GM18517 (cell line): Measurements from ENCODE around the gene IGSF3.

Experiments used
- ATAC-seq: cut with Tn5 transposase; IDR thresholded peaks from one replicate; pipeline ENCODE4 v1.9.1; 2021; ENCODE audit warnings: mild to moderate bottlenecking, moderate library complexity; ENCODE audit not compliant: unreplicated experiment

The IGSF3 gene

DNA sequence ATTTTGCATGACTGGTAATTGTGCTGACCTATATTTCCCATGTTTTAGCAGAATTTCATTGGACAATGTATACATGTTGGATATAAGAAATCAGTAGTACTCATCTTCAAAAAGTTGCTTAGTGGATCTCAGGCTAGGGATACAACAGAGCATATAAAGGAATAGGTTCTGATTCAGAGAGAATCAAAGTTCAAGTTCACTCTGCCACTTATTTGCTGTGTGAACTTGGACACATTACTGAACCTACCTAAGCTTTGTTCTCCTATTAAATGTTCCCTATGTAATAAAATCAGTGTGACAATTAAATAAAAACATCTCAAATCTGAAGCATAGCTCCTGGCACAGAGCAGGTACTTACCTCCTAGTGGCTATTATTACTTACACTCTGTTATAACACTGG lies 106.0 kb downstream of the IGSF3 start:
- ATAC-seq = no peak

DNA sequence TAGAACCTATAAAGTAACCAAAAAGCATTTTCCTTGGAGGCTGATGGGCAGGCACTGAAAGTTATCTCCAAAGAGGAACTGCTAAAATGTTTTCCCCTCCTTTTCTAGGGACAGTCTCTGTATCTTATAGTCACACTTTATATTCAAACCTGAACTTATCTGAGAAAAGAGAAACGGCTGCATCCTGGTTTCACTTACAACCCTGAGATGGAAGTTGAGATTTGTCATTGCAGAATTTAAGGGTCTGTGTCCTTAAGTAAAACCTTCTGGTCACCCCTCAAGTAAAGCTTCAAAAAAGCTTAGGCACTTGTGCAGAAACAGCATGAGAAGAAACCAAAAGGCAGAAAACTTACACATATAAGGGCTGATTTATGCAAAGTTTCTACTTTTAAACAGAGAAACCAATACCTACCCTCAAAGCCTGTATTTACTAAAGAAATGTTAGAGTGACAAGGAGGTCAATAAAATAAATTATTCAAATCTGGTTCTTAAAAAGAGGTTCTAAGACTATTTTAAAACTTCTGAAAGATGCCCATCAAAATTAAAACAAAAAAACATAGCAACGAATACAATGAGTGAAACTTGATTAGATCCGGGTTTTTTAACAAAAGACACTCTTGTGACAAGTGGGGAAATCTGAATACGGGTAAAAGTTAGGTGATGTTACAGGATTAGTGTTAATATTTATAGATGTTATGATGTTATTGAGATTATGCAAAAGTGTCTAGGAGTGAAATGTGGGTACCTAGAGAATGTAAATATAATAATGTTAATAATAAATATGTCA lies 106.6 kb downstream of the IGSF3 start:
- no peak for ATAC-seq

DNA sequence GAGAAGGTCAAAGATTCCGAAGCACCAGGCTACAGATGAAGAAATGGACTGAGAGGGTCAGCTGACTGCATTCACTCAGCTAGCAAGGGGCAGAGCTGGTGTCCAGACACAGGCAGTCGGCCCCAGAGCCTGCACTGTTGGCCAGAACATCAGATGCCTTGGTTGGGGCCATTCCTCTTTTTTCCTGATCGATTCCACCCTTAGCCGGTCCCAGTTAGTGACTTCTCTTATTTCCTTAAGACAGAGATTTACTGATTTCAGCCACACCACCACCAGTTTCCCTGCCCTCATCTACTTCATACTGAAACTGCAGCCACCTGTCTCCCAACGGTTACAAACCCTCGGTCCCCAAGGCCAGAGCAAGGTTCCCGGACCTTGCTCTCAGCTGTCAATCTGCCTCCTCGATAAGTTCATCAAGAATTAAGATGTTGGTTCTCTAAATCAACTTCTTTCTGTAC lies 108.2 kb downstream of the IGSF3 start:
- peak; percentile 48 for ATAC-seq

DNA sequence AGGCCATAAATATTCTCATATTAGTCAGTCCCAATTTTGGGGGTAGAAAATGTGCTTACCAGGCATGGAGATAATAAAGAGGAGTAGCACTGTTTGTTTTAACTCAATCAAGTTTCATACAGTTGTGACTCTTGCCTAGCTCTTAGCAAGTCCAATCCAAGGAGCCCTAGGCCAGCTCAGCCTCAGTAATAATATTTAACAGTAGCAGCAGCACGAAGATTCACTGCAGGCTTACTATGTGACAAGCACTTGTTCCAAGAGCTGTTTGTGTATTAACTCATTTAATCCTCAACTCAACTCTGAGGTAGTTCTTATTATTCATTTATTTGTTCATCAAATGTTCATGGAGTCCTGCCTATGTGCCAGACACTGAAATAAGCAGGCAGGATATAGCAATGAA lies 109.0 kb downstream of the IGSF3 start:
- no peak for ATAC-seq

DNA sequence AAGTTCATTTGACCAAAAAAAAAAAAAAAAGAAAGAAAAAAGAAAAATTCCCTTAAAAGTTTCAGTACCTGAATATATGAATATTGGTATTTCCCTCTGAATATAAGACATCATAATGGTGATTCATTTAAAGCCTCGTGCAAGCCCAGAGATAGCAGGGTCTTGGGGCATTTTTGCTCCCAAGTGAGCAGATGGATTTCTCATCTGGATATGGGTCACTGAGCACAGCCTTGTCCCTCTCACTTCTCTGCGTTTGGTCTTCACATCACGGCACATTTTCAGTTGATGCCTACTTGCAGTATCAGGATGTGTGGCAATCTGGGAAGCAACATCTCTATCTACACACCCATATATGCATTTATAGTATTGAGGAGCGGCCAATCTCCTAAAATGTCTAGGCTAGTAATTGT lies 109.4 kb downstream of the IGSF3 start:
- peak; percentile 17 for ATAC-seq

DNA sequence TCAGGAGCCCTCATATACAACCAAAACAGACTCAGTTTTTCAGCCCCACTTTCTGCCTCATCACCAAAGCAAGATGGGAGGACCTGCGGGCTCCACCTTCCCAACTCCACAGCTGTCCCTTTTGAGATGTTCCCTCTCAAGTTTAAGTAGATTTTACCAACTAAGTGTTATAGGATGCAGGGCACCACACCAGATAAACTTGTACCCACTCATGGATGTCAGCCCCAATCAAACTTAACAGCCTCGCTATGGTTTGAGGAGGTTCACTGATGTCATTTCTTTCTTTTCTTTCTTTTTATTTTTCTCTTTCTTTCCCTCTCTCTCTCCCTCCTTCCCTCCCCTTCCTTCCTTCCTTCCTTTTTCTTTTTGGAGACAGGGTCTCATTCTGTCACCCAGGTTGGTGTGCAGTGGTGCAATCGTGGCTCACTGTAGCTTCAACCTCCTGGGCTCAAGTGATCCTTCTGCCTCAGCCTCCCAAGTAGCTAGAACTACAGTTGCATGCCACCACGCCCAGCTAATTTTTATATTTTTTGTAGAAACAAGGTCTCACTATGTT lies 110.1 kb downstream of the IGSF3 start:
- no peak for ATAC-seq

DNA sequence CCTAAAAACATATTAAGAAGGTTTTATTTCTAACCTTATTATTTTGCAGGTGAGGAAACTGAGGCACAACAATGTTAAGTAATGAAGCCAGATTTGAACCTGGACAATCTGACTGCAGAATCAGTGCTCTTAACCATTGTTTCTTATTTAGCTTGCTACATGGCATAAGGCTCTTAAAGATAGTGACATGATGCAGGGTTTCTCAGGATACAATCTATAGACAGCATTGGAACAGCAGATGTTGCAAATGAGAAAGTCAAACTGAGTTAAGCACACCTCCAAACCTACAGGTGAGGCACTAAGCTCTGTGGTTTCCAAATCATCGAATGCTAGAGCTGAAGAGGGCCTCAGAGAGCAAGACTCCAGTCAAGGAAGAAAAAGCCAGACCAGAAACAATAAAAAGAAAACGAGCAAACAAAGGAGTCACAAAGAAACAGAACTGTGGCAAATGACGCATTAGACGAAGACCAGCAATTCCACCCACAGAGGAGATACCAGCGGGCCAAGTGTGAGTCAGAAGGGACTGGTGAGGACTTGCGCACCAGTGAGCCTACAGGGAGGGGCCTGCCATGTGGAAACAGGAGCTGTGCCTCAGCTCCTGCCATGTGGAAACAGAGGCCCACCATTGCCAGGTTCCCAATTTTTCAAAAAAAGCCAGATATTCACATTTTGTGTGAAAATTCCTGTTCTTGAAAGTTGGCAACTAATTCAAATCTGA lies 111.1 kb downstream of the IGSF3 start:
- ATAC-seq = peak; percentile 56

DNA sequence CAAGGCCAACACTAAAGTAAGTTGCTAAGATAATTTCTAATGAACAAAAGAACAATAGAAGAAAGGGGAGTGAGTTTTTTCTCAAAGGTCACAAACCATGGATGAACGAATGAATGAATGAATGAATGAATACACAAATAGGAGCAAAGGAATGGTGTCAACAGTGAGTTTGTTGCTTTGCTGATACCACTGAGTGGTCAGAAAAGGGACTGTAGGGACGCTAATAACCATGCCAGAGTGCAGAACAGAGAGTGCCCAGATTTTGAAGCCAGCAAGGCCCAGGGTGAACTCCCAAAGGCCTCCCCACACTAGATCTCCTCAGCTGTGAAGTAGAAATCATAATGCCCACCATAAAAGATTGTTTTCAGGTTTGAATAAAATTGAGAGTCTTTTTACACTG lies 112.6 kb downstream of the IGSF3 start:
- no peak for ATAC-seq

DNA sequence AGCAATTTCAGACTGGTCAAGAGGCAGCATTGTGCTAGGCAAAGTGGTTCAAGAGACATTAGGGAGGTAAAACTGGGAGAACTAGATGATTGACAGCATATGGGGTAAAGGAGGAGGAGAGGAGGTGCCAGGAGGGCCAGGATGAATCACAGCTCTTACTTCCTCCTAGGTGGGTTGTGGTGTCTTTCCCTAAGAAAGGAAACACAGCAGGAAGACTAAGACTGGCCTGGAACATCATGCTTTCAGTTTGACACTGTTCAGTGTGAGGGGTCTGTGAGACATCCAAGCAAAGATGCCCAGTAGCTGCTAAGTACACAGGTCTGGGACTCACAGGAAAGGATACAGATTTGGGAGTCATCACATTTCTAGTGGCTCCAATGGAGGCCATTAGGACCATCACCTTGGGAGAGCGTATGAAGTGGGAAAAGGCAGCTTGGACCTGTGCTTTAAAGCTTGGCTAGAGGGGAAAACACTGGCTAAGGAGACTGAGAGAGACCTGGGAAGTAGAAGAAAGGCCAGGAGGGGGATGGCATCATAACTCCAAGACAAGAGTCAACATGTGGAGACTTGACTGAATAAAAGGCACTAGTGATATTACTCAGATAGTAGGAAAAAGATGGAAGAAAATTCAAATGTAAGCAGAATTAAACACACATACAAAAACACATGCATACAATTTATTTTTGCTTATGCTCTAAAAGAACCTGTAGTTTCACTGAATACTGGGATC lies 114.0 kb downstream of the IGSF3 start:
- ATAC-seq = no peak

DNA sequence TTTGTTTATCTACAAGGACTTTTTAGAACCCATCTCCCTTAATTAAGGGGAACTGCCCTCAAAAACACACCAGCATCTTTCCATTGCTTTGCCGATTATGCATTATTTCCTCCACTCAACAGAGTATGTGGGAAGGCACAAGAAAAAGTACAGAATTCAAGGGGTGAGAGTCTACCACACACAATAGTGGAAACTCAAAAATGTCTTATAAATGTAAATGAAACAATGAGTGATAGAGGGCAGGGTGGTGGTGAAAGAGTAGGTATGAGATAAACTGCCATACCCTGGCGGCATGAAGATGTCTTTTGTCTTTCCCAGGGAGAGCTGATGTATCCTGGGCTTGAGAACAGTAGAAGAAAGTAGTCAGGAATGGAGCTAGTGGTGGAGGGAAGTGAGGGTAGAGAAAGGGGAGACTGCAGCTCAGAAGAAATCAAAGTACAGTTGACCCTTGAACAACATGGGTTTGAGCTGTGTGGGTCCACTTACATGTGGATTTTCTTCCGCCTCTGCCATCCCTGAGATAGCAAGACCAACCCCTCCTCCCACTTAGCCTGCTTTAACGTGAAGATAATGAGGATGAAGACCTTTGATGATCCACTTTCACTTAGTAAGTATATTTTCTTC lies 121.1 kb downstream of the IGSF3 start:
- ATAC-seq = no peak

DNA sequence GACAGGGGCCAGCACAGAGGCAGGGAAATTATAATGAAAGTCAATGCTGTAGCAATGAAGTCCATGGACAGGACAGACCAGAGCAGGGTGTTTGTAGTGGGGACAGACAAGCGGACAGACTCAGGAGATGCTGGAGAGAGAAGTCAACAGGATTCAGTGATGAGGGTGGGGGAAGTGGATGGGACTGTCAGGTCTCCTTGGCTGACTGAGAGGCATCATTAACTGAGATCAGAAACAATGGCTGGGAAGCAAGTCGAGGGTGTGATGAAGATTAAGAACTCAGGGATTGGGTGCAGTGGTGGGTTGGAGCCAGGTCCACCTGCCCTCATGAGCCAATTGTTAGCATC lies 122.2 kb downstream of the IGSF3 start:
- ATAC-seq = peak; percentile 8

DNA sequence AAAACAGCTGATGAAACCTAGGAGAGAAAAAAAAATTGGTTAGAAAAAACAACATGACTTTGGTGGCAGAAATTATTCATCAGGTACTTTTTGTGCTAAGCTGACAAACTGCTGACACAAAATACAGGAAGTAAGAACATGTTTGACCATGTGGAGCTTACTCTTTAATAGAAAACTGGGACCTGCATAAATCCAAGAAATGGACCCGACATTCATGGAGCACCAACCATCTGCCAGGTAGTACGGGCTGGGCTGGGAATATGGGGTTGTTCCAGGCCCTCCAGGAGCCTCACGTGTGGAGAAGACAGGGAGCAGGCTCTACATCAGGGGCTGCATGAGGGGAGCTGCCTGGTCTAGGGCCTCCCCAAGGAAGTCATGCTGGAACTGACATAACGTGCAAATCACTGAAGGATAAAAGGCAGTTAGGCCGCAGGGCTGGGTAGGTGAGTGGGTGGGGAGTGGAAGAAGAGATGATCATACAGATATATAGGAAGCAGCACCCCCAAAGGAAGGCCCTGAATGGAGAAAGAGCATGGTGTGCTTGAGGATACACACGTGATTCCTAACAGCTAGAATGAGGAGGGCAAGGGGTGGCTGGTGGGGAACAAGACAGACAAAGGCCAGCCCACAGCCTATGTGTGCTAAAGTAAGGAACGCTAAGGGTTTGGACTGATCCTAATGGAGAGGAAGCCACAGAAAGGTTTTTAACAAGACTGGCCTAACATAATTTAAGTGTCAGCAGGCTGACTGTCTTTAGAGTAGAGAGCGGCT lies 122.8 kb downstream of the IGSF3 start:
- peak; percentile 32 for ATAC-seq

DNA sequence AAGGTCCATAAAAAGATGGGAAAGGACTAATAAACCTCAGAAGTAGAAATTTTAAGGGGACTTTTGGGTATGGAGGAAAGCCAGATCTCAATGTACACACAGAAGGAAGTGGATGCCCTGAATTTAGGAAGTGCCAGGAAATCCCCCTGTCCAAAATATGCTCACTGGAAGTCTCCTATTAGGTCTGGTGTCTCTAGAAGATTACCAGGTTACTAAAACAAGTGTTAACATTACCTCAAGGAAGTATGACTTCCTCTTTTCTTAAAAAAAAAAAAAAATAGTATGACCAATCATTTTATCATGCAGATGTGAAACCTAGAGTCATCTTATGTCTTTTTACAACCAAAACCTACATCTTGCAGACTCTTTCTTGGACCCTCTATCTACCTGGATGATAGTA lies 127.4 kb downstream of the IGSF3 start:
- peak; percentile 63 for ATAC-seq

DNA sequence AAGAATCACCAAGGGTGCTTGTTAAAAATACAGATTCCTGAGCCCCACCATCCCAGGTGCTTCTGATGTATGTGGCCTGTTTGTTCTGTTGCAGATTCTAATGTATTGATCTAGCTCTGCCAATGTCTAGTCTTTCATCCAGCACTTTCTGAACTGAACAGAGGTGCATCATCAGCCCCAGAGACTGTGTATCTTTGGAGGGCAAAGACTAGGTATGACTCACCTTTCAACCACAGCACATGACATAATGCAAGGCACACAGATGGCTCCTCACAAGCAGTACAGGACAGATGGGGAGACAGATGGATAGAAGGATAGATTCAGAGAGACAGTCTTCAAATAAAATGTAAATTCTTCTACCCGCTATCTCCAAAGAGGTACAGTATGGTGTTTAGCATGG lies 129.0 kb downstream of the IGSF3 start:
- peak; percentile 77 for ATAC-seq

DNA sequence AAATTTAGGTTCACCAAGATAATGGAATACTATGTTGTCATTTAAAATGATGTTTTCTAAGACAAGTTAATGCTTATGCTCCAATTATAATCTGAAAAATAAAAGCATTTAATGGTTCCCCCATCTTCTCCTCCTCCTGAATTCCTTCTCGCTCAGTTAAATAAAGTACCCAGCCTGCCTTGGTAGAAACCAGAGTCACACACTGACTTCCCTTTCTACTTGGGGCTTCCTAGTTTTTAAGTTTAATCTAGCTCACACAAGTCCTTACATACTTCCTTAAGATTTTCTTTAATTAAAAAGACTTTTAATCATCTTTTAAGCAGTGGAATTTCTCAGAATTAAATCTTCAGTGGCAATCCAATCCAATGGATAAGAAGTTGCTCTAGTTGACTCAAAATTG lies 129.6 kb downstream of the IGSF3 start:
- no peak for ATAC-seq

DNA sequence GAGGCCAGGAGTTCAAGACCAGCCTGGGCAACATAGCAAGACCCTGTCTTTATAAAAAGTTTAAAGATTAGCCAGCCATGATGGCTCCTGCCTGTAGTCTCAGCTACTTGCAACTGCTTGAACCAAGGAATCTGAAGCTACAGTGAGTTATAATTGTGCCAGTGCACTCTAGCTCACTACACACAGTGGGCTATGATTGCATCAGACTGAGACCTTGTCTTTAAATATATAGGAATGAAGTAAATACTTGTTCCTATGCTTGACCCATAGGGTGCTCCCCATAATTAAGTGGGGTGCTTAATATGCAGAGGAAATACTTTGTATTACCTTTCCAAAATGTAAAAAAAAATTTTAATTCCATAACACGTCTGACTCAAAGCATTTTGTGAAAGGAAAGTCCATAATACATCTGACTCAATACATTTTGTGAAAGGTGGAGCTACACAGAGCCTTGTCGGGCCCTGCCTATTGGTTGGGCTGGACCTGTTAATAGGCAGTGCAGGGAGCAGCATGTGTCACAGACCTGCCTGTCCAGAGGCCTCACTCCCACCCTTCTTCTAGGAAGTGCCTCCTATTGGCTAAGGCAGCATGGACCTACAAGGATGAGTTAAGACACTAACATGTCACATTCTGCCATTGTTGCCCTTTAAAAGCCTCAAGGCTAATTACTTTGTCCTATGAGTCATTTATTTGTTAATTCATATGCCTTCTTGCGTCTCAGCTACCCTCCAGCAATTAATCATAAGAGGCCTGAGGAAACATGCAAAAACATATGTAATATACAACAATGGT lies 130.3 kb downstream of the IGSF3 start:
- no peak for ATAC-seq

DNA sequence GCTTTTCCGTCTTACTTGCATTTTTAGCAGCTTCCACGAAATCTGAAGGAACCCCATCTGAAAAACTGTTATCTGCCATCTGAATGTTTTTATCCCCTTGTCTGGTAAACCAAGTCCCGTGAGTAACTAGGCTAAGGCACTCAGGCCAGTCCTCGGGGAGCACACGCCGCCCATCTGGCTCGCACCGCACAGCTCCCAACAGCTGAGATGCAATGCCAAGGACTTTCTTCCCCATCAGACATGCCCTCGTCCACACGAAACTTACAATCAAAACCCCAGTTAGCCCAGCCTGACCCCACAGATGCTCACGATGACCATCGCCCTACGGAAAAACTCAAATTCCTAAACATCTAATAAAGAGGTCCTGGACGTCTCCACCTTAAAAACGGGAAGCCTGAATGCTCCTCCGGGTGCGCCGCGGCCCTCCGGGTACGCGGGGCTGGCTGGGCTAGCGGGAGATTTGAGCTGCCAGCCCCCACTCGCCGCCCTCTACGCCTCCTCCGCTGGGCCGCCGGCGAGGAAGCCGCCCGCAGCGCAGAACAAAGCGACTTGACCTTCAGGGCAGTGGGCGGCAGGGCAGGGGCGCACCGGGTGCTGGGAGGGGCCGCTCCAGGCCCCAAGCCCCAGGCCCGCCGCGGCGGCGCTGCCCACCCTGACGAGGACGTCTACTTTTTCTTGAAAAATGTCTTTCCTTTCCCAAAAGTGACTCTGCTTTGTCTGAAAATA lies 133.4 kb downstream of the IGSF3 start:
- ATAC-seq = no peak

DNA sequence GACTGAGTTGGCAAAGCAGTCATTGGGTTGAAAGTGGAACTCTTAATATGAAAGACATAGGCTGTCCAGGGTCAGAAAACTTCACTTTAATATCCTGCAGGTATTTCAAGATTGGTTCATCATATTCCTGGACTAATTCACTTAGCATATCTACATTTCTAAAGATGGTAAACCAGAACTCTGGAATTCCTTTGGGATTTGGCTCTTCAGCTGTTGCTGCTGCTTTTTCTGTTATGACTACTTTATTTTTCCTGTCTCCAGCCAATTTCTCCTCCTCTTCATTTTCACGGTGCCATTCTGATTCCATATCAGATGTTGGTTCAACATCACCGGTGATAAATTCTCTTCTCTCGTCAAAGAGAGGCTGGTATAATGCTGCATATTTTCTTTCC lies 134.1 kb downstream of the IGSF3 start:
- ATAC-seq = no peak
